Activated naive CD8-positive, alpha-beta T cell treated with anti-CD3 and anti-CD28 coated beads, Interleukin-2, amount 10 ng/mL, durations not matched to agents 7 days and 5 days (primary cell): ENCODE results near the gene RTN4RL1. TPM values are rescaled to one million over a fixed set of nuclear protein-coding genes. Genes with fewer than 3 reads are reported as not detected.

ENCODE experiments used
- ATAC-seq: fragments of 150-1000 bp; cut with Tn5 transposase; one replicate; pipeline ENCODE4 v1.10.0; 2021; ENCODE audit warnings: low read depth, moderate library complexity
- POLR2A ChIA-PET: fragments of 350-600 bp; sonication (Branson Sonifier 250); formaldehyde crosslinking; loops from one replicate; lab custom pipeline; 2021; ENCODE audit warnings: antibody characterized with exemption; lab: Charles Lee
- DNase-seq: peaks from one replicate; pipeline ENCODE4 v3.0.0; 2021
- H3K27ac Mint-ChIP-seq: one replicate; pipeline ENCODE4 v1.8.0; 2022; ENCODE audit warnings: mild to moderate bottlenecking, mixed read lengths
- H3K27me3 Mint-ChIP-seq: one replicate; pipeline ENCODE4 v1.8.0; 2022; ENCODE audit warnings: mild to moderate bottlenecking, moderate library complexity, mixed read lengths
- H3K36me3 Mint-ChIP-seq: one replicate; pipeline ENCODE4 v1.8.0; 2021; ENCODE audit warnings: mild to moderate bottlenecking, mixed read lengths
- H3K4me1 Mint-ChIP-seq: one replicate; pipeline ENCODE4 v1.8.0; 2021; ENCODE audit warnings: mixed read lengths
- H3K4me3 Mint-ChIP-seq: one replicate; pipeline ENCODE4 v1.8.0; 2022; ENCODE audit warnings: mild to moderate bottlenecking, moderate library complexity, mixed read lengths
- H3K9me3 Mint-ChIP-seq: one replicate; pipeline ENCODE4 v1.8.0; 2021; ENCODE audit warnings: mixed read lengths
- total RNA-seq, 2 experiments: library from RNA; stranded (reverse); gene quantifications; one replicate each; pipeline ENCODE4 v1.2.3, GENCODE V29; 2021

The RTN4RL1 gene
- total RNA-seq, 2 experiments from 2014 or later: 0.22 to 0.45 TPM

DNA sequence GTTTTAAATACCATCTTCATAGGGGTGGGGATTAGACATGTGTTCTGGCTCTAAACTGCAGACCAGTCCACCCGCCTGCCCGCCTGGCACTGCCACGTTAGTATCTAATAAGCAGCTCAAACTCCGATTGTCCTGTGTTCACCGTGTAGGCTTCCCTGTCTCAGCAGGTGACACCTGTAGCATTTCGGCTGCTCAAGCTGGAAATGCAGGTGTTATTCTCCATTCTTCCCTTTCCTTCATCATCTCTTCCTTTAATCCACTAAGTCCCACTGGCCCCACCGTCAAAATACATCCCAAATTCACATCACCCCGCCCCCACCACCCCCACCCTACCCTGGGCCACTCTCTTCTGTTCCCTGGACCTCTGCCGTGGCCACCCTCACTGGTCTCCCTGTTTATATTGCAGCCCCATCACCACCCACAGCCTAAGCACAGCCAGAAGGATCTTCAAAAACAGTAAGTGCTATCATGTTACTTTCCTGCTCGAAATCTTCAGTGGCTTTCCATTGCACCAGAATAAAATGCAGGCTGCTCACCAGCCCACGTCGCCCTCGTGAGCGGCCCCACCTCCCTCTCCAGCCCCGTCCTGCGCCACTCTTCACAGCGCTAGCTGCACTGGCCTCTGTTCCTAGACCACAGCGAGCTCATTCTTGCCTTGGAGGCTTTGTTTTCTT lies 65.1 kb downstream of the RTN4RL1 start:
- Mint-ChIP-seq H3K36me3 (no peaks in the 10 kb centered on the region), H3K4me3 (no peak overlapping the region), H3K9me3 (no peaks in the 10 kb centered on the region), H3K27me3 (peaks cover under 1% of the 10 kb centered on the region), H3K27ac (no peak overlapping the region), H3K4me1 (no peaks in the 10 kb centered on the region)
- POLR2A ChIA-PET: no interaction called here
- DNase-seq (no peak), ATAC-seq (no peak)

DNA sequence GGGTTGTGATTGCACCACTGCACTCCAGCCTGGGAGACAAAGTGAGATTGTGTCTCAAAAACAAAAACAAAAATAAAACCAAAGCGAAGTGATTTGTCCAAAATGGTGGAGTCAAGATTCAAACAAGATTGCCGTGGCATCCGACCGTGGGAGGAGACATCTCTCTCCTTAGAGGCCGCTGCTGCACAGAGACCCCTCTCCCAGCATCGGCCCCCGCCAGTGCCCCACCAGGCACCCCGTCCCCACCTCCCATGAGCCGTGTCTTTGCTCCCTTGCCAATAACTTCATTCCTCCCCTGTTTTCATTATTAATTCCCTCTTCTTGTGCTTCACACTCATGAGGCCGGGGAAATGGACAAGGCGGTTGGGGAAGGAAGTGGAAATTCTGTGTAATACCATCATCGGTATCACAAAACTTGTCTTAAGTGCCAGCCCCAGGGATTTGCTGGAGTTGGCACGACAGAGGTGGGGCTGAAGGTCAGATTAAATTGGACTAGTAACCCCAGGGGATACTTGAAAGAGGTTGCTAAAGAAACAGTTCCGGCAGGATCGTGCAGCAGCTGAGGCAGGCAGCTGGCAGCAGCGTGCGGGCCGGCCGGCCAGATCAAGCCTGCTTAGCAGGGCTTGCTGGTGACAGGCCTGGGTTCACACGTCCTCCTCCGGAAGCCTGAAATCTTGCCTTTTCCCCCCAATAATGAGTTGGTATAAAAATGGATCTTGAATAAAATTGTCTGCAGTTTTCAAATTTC lies 66.8 kb downstream of the RTN4RL1 start:
- Mint-ChIP-seq H3K27me3 (peaks cover 2% of the 10 kb centered on the region), H3K36me3 (no peaks in the 10 kb centered on the region), H3K4me1 (no peaks in the 10 kb centered on the region), H3K4me3 (no peak overlapping the region), H3K27ac (no peak overlapping the region), H3K9me3 (no peaks in the 10 kb centered on the region)
- ATAC-seq: no peak
- POLR2A ChIA-PET: no interaction called here
- no peak for DNase-seq

DNA sequence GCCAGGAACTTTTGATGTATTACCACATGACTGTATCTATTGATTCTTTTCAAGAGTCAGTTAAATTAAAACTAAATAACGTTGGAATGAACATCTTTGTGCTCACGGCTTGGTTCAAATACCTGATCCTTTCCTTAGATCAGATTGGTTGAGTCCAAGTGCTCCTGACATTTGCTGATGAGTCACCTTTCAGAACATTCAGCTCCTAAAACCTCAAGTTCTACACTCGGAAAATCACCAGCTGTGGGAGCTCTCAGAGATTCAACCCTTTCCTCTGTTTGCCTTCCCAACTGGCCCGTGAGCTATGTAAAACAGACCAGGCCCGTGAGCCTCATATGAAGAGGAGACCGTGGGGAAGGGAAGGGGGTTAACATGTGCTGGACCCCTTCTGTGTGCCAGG lies 68.1 kb downstream of the RTN4RL1 start:
- ATAC-seq (no peak), DNase-seq (no peak)
- POLR2A ChIA-PET: no interaction called here
- Mint-ChIP-seq H3K27me3 (peaks cover 2% of the 10 kb centered on the region), H3K27ac (no peak overlapping the region), H3K36me3 (no peaks in the 10 kb centered on the region), H3K4me3 (no peak overlapping the region), H3K9me3 (no peaks in the 10 kb centered on the region), H3K4me1 (no peaks in the 10 kb centered on the region)

DNA sequence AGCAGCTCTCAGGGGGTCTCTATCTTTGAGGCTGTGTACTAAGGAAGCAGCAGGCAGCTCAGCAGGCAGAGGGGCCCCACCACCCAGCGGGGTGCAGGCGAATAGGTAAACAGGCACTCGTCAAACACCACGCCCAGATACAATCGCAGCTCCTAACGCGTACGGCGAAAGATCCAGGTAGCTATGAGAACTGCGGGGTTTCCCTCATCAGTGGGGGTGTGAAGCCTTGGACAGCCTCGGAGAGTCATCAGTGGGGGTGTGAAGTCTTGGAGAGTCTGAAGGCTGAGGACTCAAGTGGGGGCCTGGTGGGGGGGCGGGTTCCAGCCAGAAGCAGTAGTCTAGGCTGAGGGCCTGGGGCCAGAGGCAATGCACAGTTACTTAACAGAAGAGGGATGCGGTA lies 69.0 kb downstream of the RTN4RL1 start:
- no peak overlapping the region for H3K27ac Mint-ChIP-seq
- no peaks in the 10 kb centered on the region for H3K4me1 Mint-ChIP-seq
- DNase-seq: no peak
- POLR2A ChIA-PET: no interaction called here
- no peaks in the 10 kb centered on the region for H3K9me3 Mint-ChIP-seq
- no peaks in the 10 kb centered on the region for H3K36me3 Mint-ChIP-seq
- peaks cover 4% of the 10 kb centered on the region for H3K27me3 Mint-ChIP-seq
- no peak for ATAC-seq
- H3K4me3 Mint-ChIP-seq: no peak overlapping the region

DNA sequence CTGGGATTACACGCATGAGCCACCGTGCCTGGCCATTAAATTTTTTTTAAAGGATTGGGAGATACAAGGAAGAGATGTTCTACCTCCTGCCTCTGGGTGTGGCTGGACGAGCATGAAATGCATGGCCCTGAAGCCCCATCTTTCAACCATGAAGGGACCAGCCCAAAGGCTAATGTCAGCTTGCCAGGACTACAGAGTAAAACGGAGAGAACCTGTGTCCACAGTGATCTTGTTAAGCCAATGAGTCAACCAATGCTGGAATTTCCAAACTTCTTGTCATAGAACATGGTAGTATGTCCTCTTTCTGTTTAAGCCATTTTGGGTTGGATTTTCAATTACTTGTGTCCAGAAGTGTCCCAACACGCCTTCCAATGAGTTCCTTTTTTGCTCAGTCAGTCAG lies 71.3 kb downstream of the RTN4RL1 start:
- H3K4me3 Mint-ChIP-seq: no peak overlapping the region
- H3K36me3 Mint-ChIP-seq: no peaks in the 10 kb centered on the region
- H3K9me3 Mint-ChIP-seq: no peaks in the 10 kb centered on the region
- H3K27ac Mint-ChIP-seq: no peak overlapping the region
- DNase-seq: no peak
- H3K4me1 Mint-ChIP-seq: no peaks in the 10 kb centered on the region
- H3K27me3 Mint-ChIP-seq: peaks cover 7% of the 10 kb centered on the region
- POLR2A ChIA-PET: no interaction called here
- no peak for ATAC-seq

DNA sequence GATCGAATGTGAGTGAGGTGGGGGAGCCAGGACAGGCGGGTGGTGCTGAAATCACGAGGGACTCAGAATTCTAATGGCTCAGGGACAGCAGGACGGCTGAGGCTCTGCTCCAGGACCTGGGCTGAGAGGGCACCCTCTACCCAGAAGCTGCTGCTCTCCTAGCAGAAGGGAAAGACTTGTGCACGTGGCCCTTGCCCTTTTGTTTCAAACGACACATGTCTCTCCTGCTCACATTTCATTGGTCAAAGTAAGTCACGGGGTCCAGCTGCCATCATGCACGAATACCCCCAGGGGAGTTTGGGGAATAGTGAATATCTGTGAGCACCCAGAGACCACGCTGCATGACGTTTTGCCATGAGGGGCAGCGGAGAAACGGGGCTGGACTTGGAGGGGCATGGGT lies 73.2 kb downstream of the RTN4RL1 start:
- Mint-ChIP-seq H3K36me3 (no peaks in the 10 kb centered on the region), H3K9me3 (no peaks in the 10 kb centered on the region), H3K27me3 (peaks cover 7% of the 10 kb centered on the region), H3K27ac (no peak overlapping the region), H3K4me1 (no peaks in the 10 kb centered on the region), H3K4me3 (no peak overlapping the region)
- ATAC-seq (no peak), DNase-seq (no peak)
- POLR2A ChIA-PET: no interaction called here

DNA sequence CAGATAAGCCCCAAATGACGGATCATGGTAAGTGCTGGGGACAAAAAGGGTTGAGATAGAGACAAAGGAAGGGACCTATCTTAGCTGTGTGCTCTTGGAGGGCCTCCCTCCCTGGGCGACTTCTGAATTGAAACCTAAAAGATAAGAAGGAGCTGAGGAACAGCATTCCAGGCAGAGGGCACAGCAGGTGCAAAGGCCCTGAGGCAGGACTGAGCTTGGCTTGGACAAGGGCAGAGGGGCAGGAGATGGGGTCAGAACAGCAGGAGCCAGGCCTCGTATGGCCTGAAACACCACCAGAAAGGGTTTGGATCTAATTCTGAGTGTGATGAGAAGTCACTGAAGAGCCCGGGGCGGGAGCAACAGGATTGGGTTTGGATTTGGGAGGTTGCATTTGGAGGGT lies 75.4 kb downstream of the RTN4RL1 start:
- ATAC-seq: no peak
- Mint-ChIP-seq H3K27me3 (peaks cover 5% of the 10 kb centered on the region), H3K36me3 (no peaks in the 10 kb centered on the region), H3K4me1 (no peaks in the 10 kb centered on the region), H3K9me3 (no peaks in the 10 kb centered on the region), H3K27ac (no peak overlapping the region), H3K4me3 (no peak overlapping the region)
- no peak for DNase-seq
- POLR2A ChIA-PET: no interaction called here

DNA sequence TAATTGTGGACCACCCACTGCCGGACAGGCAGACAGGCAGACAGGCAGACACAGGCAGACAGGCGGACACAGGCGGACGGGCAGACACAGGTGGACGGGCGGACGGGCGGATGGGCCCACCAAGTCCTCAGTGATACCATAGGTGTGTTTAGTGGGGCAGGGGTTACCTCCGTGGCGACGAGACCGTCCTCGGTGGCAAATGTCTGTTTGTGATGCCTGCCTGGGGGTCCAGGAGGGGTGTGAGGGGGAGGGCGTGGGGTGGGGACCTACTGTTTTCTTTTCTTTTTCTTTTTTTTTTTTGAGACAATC lies 76.7 kb downstream of the RTN4RL1 start:
- Mint-ChIP-seq H3K27ac (no peak overlapping the region), H3K36me3 (no peaks in the 10 kb centered on the region), H3K4me1 (no peaks in the 10 kb centered on the region), H3K27me3 (peaks cover 5% of the 10 kb centered on the region), H3K4me3 (no peak overlapping the region), H3K9me3 (no peaks in the 10 kb centered on the region)
- POLR2A ChIA-PET: no interaction called here
- DNase-seq (no peak), ATAC-seq (no peak)

DNA sequence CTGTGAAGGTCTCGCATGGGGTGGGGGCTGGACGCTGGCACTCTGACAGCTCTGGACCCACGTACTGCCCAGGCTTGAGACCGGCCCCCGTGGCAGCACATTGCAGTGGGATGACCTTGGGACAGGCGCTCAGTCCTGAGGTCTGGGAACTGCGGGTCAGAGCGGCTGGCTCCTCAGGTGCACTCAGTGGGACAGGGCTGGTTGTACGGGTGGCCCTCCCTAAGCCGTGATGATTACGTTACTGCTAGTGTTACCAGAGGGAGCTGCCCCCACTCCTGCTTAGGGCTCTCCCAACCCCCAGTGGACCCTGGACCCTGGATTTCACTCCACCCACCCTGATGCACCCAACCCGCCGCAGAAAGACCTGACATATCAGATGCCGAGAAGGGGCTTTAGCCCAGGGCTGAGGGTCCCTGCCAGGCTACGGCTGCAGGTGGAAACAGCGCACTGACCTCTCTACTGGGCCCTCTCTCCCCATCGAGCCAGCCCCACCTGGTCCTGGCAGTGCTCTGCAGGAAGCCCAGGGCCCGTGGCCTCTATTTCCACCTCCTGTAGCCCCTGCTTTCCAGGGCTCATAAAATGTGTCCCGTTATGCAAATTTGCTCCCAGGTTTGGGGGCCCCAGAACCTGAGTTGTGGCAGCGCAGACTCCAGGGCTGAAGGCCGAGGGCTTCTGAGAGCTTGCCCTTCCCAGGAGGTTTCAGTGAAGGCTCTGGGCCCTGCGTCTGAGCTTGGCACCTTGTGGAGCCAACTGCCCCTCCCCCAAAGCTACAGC lies 77.2 kb downstream of the RTN4RL1 start:
- Mint-ChIP-seq H3K27ac (no peak overlapping the region), H3K4me1 (no peaks in the 10 kb centered on the region), H3K9me3 (no peaks in the 10 kb centered on the region), H3K36me3 (no peaks in the 10 kb centered on the region), H3K4me3 (no peak overlapping the region), H3K27me3 (peaks cover 5% of the 10 kb centered on the region)
- no peak for ATAC-seq
- DNase-seq: no peak
- POLR2A ChIA-PET: no interaction called here

DNA sequence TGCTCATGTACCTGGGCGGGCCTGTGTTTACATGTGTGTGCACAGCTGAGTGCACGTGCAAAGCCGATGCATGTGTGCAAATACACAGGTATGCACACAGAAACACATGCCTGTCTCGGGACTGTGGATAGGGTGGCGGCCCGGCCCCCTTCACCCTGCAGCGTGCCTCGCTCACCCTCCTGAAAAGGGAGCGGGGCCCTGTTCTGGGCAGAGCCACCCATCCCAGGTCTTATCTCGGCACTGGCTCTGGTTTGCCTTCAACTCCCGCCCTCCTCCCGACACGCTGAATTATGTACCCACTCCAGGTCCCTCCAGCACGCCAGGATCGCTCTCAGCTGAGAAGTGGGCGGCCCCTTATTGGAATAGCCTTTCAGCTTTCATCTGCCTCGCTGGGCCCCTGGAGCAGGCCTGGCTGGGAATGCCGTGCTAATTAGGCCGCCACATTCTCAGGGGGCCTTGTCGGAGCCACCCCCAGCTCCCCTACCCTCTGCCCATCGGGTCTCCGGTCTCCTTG lies 77.8 kb downstream of the RTN4RL1 start:
- Mint-ChIP-seq H3K4me1 (no peaks in the 10 kb centered on the region), H3K36me3 (no peaks in the 10 kb centered on the region), H3K27ac (no peak overlapping the region), H3K9me3 (no peaks in the 10 kb centered on the region), H3K27me3 (peaks cover 5% of the 10 kb centered on the region), H3K4me3 (no peak overlapping the region)
- DNase-seq: no peak
- no peak for ATAC-seq
- POLR2A ChIA-PET: no interaction called here

DNA sequence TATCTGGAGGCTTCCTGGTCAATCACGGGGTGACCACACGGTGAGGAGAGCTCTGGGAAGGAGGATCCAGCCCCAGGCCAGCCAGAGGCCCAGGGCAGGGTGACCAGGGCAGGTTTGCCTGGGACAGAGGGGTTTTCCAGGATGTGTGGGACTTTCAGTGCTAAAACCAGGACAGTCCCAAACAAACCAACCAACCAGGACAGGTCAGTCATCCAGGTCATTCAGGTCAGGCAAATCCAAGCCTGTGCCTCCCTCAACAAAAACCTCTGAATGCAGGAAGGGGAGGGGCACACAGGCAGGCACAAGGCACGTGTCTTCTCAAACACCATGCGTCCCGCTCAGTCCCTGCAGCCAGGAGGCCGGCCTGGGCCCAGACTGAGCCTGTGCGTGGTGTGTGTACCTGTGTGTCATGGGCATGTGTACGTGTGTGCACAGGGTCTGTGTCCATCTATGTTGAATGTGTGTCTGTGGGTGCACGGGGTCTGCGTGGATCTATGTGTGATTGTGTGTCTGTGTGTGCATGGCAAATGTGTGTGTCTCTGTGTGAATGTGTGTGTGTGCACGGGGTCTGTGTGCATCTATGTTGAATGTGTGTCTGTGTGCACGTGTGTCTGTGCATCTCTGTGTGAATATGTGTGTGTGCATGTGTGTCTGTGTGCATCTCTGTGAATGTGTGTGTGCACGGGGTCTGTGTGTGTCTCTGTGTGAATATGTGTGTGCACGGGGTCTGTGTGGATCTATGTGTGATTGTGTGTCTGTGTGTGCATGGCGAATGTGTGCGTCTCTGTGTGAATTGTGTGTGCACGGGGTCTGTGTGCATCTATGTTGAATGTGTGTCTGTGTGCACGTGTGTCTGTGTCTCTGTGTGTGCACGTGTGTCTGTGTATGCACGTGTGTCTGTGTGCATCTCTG lies 78.9 kb downstream of the RTN4RL1 start:
- Mint-ChIP-seq H3K4me1 (no peaks in the 10 kb centered on the region), H3K4me3 (no peak overlapping the region), H3K27ac (no peak overlapping the region), H3K27me3 (peaks cover 2% of the 10 kb centered on the region), H3K36me3 (no peaks in the 10 kb centered on the region), H3K9me3 (no peaks in the 10 kb centered on the region)
- DNase-seq (no peak), ATAC-seq (no peak)
- POLR2A ChIA-PET: no interaction called here

DNA sequence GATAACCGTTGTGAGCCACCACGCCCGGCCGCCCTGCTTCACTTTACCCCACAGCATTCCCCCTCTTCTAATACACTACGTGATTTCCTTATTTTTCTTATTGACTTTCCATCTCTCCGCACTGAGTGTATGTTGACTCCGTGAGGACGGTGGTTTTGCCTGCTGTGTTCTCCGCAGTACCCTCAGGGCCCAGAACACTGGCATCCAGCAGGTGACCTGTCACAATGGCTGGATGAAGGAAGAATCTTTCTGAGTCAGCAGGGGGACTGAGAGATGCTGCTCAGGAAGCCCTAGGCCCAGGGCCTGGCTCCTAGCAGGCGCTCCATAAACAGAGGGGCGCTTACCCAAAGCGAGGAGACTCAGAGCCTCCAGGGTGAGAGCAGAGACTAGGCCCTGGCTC lies 79.5 kb downstream of the RTN4RL1 start:
- peaks cover 2% of the 10 kb centered on the region for H3K27me3 Mint-ChIP-seq
- H3K4me1 Mint-ChIP-seq: no peaks in the 10 kb centered on the region
- H3K4me3 Mint-ChIP-seq: no peak overlapping the region
- no peaks in the 10 kb centered on the region for H3K36me3 Mint-ChIP-seq
- no peaks in the 10 kb centered on the region for H3K9me3 Mint-ChIP-seq
- ATAC-seq (no peak), DNase-seq (no peak)
- POLR2A ChIA-PET: no interaction called here
- H3K27ac Mint-ChIP-seq: no peak overlapping the region

DNA sequence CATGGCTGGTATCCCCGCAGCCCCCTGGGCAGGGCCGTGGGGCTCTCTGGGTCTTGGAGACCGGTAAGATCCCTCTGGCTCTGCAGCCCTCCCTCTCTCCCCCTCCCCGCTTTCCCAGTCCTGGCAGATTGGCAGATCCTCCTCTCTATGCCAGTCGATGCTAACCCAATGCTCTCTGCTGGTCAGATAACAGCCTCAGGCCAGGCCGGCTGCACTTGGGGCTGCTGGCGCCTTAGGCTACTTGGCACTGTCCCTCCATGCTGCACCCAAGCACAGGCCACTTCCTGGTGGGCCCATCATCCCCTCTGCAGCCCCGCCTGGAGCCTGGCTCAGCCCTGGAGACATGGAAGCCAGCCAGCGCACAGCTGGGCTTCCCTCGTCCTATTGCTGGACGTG lies 81.7 kb downstream of the RTN4RL1 start:
- Mint-ChIP-seq H3K27me3 (no peaks in the 10 kb centered on the region), H3K4me1 (no peaks in the 10 kb centered on the region), H3K27ac (no peak overlapping the region), H3K9me3 (no peaks in the 10 kb centered on the region), H3K36me3 (no peaks in the 10 kb centered on the region), H3K4me3 (no peak overlapping the region)
- POLR2A ChIA-PET: no interaction called here
- ATAC-seq (no peak), DNase-seq (no peak)
